ENCODE data around the gene AGAP9.

DNA sequence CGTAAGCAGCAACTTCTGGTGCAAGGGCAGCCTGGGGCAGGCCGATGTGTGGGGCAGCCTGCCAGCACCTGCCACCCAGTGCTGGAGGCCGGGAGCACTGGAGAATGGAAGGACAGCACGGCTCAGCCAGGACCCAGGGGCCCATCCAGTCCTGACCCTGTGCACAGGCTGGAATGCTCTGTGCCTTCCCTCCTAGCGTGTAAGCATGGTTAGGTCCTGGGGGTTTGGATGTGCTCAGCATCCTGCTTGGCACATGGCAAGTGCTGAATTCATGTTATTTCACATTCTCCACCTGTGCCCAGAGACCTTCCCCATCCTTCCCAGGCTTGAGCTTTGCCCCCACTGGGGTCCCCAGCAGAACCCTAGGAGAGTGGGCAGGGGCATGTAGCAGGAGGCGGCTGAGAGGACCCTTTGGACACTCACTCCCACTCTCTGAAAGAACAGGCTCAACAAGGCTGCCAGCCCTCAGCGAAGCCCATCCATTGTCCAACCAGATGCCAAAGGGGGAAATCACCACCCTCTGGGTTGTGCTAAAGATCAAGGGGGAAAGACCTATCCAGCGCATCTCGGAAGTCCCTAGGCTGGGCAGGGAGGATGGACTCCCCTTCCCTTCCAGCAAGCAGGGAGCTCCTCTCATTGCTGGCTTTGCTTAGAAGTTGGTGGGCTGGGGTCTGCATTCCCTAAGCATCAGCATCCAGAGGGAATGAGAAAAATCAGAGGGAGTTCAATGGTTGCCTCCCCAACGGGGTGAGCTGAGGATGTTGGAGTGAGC, 69.2 kb downstream of the AGAP9 start:
- TF ChIP-seq GATA2 (IDR thresholded peaks at IDR 0.05; ENCODE audit: low read depth, low read length) (no peak), GATA3 (IDR thresholded peaks at IDR 0.05; ENCODE audit: low read depth, low read length) (no peak)

Data from SH-SY5Y (cell line).